Activated T-cell treated with anti-CD3 and anti-CD28 coated beads, Interleukin-2, amount 50 U/mL, for 4 hours (primary cell): ENCODE measurements around the gene FTO. TPM values are rescaled to one million over a fixed set of nuclear protein-coding genes. Genes with fewer than 3 reads are reported as not detected.

ENCODE experiments used
- ATAC-seq, 2 donors: fragments of 200-7000 bp; cut with Tn5 transposase; one replicate each; pipeline ENCODE4 v1.10.0; 2021
- DNase-seq: peaks from one replicate; pipeline ENCODE4 v3.0.0-alpha.2; 2020
- H3K27me3 Mint-ChIP-seq: one replicate; pipeline ENCODE4 v1.8.0; 2021; ENCODE audit warnings: low read depth, mixed read lengths
- H3K36me3 Mint-ChIP-seq: one replicate; pipeline ENCODE4 v1.8.0; 2022; ENCODE audit warnings: mixed read lengths; ENCODE audit not compliant: insufficient read depth
- H3K4me1 Mint-ChIP-seq: one replicate; pipeline ENCODE4 v1.8.0; 2021; ENCODE audit warnings: low read depth, mixed read lengths
- H3K4me3 Mint-ChIP-seq: one replicate; pipeline ENCODE4 v1.8.0; 2021; ENCODE audit warnings: mild to moderate bottlenecking, moderate library complexity, mixed read lengths
- H3K9me3 Mint-ChIP-seq: one replicate; pipeline ENCODE4 v1.8.0; 2021; ENCODE audit warnings: mixed read lengths
- total RNA-seq, 3 donors: library from RNA; stranded (reverse); gene quantifications; one replicate each; pipeline ENCODE4 v1.2.1, GENCODE V29; 2021

Gene FTO
- total RNA-seq, 3 donors from 2014 or later, result 41.3 to 47.8 (median 43.1) TPM

- Mint-ChIP-seq H3K4me3 (no peak overlapping the region), H3K9me3 (peaks cover 16% of the 10 kb centered on the region), H3K36me3 (peaks cover 49% of the 10 kb centered on the region)
Observed at GRCh38 chr16:54027062-54027461, 323.1 kb downstream of the FTO start.

GRCh38 chr16:54027558-54027957, 323.6 kb downstream of the FTO start:
- Mint-ChIP-seq H3K36me3 (peaks cover 46% of the 10 kb centered on the region), H3K4me1 (no peaks in the 10 kb centered on the region), H3K4me3 (no peak overlapping the region), H3K27me3 (no peaks in the 10 kb centered on the region), H3K9me3 (peaks cover 16% of the 10 kb centered on the region)
- DNase-seq, result no peak
- no peak for ATAC-seq

More at GRCh38 chr16:54027062-54027461, 323.1 kb downstream of the FTO start:
- Mint-ChIP-seq H3K4me1 (no peaks in the 10 kb centered on the region), H3K27me3 (no peaks in the 10 kb centered on the region)
- no peak for ATAC-seq
- DNase-seq, result no peak

GRCh38 chr16:54027995-54028394, 324.0 kb downstream of the FTO start:
- Mint-ChIP-seq H3K4me1 (no peaks in the 10 kb centered on the region), H3K36me3 (peaks cover 49% of the 10 kb centered on the region), H3K27me3 (no peaks in the 10 kb centered on the region), H3K9me3 (peaks cover 16% of the 10 kb centered on the region), H3K4me3 (no peak overlapping the region)
- no peak for ATAC-seq
- no peak for DNase-seq

GRCh38 chr16:54030451-54030850, 326.5 kb downstream of the FTO start:
- H3K27me3 Mint-ChIP-seq, result no peaks in the 10 kb centered on the region
- ATAC-seq, result no peak
- peaks cover 47% of the 10 kb centered on the region for H3K36me3 Mint-ChIP-seq
- no peaks in the 10 kb centered on the region for H3K4me1 Mint-ChIP-seq
- no peak overlapping the region for H3K4me3 Mint-ChIP-seq
- H3K9me3 Mint-ChIP-seq, result peaks cover 16% of the 10 kb centered on the region
- no peak for DNase-seq

- H3K27me3 Mint-ChIP-seq, result no peaks in the 10 kb centered on the region
- DNase-seq (no peak), ATAC-seq (no peak)
- H3K4me3 Mint-ChIP-seq, result no peak overlapping the region
- peaks cover 47% of the 10 kb centered on the region for H3K36me3 Mint-ChIP-seq
- no peaks in the 10 kb centered on the region for H3K4me1 Mint-ChIP-seq
- H3K9me3 Mint-ChIP-seq, result peaks cover 16% of the 10 kb centered on the region
Observed at GRCh38 chr16:54031107-54031760, 327.3 kb downstream of the FTO start.

GRCh38 chr16:54033747-54034146, 329.8 kb downstream of the FTO start:
- ATAC-seq, result no peak
- Mint-ChIP-seq H3K4me1 (no peaks in the 10 kb centered on the region), H3K9me3 (peaks cover 16% of the 10 kb centered on the region), H3K27me3 (no peaks in the 10 kb centered on the region), H3K4me3 (no peak overlapping the region), H3K36me3 (peaks cover 39% of the 10 kb centered on the region)
- no peak for DNase-seq

- Mint-ChIP-seq H3K27me3 (no peaks in the 10 kb centered on the region), H3K4me3 (no peak overlapping the region), H3K9me3 (peaks cover 12% of the 10 kb centered on the region), H3K4me1 (no peaks in the 10 kb centered on the region), H3K36me3 (peaks cover 41% of the 10 kb centered on the region)
- ATAC-seq (no peak), DNase-seq (no peak)
Observed at GRCh38 chr16:54034684-54035083, 330.7 kb downstream of the FTO start.

GRCh38 chr16:54040480-54040879, 336.5 kb downstream of the FTO start:
- Mint-ChIP-seq H3K9me3 (peaks cover 8% of the 10 kb centered on the region), H3K27me3 (no peaks in the 10 kb centered on the region), H3K4me3 (no peak overlapping the region), H3K4me1 (no peaks in the 10 kb centered on the region), H3K36me3 (peaks cover 30% of the 10 kb centered on the region)
- DNase-seq, result no peak
- no peak for ATAC-seq

- peaks cover 27% of the 10 kb centered on the region for H3K36me3 Mint-ChIP-seq
- no peak for DNase-seq
- peaks cover 8% of the 10 kb centered on the region for H3K9me3 Mint-ChIP-seq
- no peaks in the 10 kb centered on the region for H3K27me3 Mint-ChIP-seq
- H3K4me1 Mint-ChIP-seq, result no peaks in the 10 kb centered on the region
- ATAC-seq, result no peak
- no peak overlapping the region for H3K4me3 Mint-ChIP-seq
Observed at GRCh38 chr16:54040975-54041374, 337.0 kb downstream of the FTO start.

GRCh38 chr16:54048586-54049495, 344.9 kb downstream of the FTO start:
- DNase-seq (no peak), ATAC-seq (no peak)
- Mint-ChIP-seq H3K27me3 (no peaks in the 10 kb centered on the region), H3K4me1 (no peaks in the 10 kb centered on the region), H3K36me3 (peaks cover 3% of the 10 kb centered on the region), H3K9me3 (no peaks in the 10 kb centered on the region), H3K4me3 (no peak overlapping the region)

- H3K4me1 Mint-ChIP-seq, result no peaks in the 10 kb centered on the region
- no peaks in the 10 kb centered on the region for H3K27me3 Mint-ChIP-seq
- ATAC-seq (no peak), DNase-seq (no peak)
- no peaks in the 10 kb centered on the region for H3K9me3 Mint-ChIP-seq
- peaks cover 3% of the 10 kb centered on the region for H3K36me3 Mint-ChIP-seq
- H3K4me3 Mint-ChIP-seq, result no peak overlapping the region
Observed at GRCh38 chr16:54049591-54050458, 345.9 kb downstream of the FTO start.

GRCh38 chr16:54050459-54051210, 346.7 kb downstream of the FTO start:
- Mint-ChIP-seq H3K27me3 (no peaks in the 10 kb centered on the region), H3K4me3 (no peak overlapping the region)

GRCh38 chr16:54051821-54052220, 347.9 kb downstream of the FTO start:
- Mint-ChIP-seq H3K4me3 (no peak overlapping the region), H3K9me3 (no peaks in the 10 kb centered on the region), H3K36me3 (peaks cover 5% of the 10 kb centered on the region), H3K4me1 (no peaks in the 10 kb centered on the region), H3K27me3 (no peaks in the 10 kb centered on the region)
- DNase-seq (no peak), ATAC-seq (no peak)

More at GRCh38 chr16:54050459-54051210, 346.7 kb downstream of the FTO start:
- H3K9me3 Mint-ChIP-seq, result no peaks in the 10 kb centered on the region
- no peaks in the 10 kb centered on the region for H3K4me1 Mint-ChIP-seq
- ATAC-seq (no peak), DNase-seq (no peak)
- peaks cover 3% of the 10 kb centered on the region for H3K36me3 Mint-ChIP-seq
